GM19035 (cell line): Measurements from ENCODE around the gene SSBP3.

ENCODE experiments used
- ATAC-seq: cut with Tn5 transposase; IDR thresholded peaks from one replicate; pipeline ENCODE4 v1.9.1; 2021; ENCODE audit not compliant: unreplicated experiment

The SSBP3 gene

DNA sequence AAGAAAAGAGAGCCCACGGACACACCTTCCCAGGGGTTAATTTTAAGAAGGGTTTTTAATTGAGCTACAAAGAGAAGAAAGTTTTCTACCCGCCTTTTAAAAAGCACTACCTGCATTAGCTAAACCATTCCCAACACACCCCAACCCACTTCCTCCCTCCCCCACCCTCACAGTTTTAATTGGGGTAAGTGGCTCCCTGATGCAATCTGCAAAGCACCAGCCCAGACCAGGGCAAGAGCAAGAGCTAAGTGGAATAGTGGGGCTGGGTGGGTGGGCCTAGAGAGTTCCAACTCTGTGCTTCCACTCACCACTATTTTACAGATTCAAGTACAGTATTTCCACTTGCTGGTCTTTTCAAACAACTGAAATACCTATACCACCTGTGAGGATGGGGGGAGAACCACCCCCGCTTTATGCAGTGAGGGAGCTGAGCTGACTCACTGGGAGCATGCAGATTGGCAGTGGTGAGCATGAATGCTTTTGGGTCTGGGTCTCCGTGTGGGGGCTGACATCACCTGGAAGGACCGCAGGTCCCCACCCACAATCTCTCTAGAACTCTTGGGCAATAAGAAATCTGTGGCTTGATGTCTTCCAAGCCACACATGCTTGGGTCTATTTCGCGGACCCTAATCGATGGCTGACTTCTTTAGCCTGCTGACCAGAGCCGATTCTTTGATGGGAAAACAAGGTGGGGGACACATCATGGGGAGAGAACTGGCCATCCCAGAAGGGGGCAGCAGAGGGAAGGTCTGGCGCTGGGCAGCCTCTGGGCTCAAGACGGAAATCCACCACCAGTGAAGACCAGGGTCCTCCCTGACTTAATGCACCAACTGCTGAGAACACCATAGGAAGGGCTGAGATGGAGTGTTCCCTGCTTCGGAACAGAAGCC lies 95.5 kb downstream of the SSBP3 start:
- ATAC-seq, result no peak

DNA sequence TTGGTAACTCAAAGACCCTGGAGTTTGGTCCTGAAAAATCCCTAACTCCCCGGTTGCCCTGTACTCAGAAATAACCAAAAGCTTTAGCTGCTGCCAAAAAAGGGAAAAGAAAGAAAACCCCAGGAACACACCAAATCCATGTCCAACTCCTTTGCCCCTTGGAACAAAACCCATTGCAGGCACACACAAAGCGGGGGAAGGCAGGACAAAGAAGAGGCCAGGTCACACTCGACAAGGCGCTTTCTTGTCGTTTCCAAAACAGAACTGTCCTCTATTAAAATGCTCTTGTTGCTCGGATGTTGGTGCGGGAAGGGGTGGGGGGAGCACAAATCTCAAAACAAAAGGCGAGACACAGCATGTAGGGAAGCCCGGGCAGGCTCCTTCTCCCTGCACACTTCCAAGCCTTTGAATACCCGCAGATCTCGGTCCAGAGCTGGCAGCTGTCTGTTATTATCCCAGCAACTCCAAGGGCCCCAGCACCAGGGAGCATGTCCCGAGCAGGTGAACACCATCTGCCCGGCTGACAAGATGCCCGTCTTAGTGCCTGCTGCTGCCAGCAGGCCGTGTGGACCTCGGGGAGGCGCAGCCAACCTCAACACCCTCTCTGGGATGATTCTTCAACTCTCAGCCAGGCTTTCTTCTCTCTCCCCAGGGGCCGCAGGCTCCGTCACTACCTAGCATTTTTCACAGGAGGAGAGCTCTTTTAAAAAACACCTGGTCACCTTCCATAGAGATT lies 96.4 kb downstream of the SSBP3 start:
- no peak for ATAC-seq

DNA sequence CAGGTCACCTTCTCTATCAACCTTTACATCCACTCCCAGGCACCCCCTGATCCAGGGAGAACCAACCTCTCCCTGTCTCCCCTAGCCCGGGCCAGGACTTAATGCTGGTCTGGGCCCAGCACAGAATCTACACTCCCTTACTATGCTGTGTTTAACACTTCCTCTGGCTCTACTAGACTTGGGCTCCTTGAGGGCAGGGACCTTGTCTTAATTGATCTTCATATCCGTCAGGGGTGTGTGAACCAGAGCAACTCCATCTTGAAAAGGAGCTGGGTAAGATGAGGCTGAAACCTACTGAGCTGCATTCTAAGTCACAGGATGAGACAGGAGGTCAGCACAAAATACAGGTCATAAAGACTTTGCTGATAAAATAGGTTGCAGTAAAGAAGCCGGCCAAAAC lies 98.9 kb downstream of the SSBP3 start:
- ATAC-seq, result no peak

DNA sequence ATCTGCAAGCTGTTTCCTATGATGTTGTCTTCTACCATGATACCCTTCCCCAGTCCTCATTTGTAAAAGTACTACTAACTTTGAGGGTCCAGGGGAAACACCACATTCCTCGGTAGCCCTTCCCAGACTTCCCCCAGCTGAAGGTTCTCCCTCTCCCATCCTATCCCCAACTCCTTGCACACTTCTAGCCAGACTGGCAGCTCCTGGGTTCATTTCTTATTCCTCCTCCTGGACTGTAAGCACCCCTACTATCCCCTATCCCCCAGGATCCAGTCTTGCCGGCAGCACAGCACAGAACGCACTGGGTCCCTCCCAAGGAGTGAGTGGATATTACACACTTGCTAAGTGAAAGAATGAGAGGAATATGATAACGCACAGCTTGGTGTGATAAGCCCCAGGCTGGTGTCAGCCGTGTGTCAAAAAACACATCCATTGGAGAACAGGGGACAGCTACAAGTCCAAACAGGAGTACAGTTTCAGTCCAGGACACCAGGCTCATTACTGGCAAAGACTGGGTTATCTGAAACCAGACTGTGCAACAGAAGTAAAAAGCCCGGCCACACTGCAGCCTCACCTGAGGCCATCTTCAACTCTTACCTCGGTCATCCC lies 100.2 kb downstream of the SSBP3 start:
- no peak for ATAC-seq

DNA sequence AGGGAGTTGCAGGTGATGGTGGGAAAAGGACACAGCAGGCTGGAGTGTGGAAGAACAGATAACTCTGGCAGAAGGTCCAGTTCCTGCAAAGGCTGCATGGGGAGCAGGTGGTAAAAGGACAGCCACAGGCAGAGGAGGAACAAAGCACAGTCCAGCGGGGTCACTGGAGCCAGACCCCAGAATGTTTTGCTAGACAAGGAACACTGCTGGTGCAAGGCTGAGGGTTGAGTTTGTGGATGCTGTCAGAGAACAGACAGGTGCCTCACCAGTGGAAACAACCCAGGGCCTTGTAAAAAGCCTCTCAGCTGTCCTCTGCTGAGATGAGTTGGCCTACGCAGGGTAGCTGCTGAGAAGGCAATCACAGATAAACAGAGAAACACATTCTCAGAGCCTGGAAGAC lies 101.7 kb downstream of the SSBP3 start:
- ATAC-seq, result no peak

DNA sequence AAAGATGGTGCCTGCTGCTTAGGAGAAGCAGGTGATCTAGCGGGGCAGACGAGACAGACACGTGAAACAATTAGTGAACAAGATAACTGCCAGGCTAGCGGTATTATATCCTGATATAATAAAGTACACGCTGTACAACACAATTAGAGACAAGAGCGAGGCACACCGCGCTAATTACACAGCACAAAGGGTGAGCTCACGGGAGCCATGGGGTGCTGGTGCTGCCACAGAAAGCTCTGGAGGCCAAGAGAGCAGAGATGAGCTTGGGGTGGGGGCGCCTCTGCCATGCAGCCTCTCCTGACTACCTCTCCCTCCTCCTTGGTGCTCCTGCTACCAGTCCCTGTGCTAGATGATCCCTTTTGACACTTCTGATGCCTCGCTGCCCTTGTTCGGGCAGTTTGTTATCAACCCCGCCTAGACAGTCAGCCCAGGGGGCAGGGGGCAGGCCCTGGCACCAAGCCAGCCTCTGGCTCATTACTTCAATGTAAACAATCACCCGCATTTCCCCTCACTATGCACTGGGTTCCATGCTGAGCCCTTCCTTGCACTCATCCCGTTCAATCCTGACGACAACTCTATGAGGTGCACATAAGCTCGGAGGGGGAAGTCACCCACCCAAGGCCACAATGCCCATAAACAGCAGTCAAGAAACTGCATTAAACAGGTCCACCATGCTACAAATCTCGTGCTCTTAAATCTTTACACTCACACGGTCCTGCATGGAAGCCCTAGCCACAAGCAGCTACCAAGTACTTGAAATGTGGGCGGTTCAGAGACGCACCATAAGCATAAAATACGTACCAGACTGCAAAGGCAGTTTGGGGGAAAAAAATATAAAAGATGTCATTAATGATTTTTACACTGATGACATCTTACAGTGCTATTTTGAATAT lies 103.0 kb downstream of the SSBP3 start:
- ATAC-seq, result no peak

DNA sequence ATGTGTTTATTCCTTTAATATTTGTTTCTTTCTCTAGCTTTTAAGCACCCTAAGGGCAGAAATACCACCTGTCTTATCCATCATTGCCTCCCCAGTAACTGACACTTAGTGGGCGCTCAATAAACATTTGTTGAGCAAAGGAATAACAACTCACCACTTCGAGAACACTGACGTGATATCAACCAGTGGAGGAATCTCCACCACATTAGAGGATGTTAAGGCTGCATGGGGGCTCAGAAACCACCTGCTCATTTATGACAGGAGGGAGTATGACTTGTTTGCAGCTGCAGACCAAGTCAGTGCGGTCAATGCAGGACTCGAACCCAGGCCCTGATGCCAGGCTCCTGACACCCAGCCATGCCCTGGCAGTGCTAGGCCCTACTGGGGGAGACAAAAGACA lies 103.6 kb downstream of the SSBP3 start:
- no peak for ATAC-seq

DNA sequence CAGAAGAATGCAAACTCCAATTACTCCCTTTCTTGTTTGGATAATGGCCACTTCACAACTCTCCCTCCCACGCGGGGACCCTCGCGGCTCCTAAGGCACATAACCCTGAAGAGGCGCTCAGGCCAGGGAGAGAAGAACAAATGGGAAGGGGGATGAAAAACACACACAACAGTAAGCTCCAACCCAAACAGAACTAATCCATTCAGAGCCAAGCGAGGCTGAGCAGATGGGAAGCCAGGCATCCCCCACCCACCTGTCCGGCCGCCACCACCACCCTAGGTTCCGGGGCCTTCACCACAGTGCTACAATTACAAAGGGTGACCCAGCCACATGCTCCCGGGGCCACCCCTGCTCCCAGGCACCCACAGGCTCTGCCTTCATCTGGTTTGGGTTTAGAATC lies 104.7 kb downstream of the SSBP3 start:
- no peak for ATAC-seq

DNA sequence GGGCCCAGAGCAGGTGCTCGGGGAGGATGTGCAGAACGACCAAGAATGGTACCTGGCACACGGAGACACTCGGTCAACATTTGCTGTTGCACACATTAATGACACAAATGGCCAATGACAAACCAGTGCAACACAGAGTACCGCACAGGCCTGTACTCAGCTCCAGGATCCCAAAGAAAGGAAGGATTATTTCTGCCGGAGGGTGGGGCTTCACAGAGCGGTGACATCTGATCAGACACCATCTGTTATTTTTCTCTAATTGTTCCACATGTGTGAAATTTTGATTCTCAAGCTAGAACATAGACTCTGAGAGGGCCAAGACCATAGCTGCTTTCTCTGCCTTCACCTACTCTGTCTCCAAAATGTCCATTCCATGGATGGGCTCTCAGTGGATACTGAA lies 105.8 kb downstream of the SSBP3 start:
- no peak for ATAC-seq

DNA sequence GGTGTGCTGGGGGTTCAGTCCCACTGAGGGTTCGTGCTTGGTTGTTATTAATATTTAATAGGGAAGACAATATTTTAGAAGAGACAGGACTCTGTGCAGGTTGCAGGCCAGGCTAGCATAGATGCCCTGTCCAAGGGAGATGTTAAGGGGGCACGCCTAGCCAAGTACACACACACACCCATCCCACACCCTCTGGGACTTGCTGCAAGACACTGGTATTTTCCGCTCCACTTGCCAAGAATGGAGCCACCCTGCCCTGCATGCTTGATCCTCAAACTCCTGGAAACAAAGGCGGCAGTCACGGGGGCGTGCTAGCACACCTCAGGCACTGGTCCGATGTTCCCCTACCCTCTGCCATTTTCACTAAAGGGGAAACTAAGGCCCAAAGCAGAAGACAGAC lies 107.2 kb downstream of the SSBP3 start:
- no peak for ATAC-seq

DNA sequence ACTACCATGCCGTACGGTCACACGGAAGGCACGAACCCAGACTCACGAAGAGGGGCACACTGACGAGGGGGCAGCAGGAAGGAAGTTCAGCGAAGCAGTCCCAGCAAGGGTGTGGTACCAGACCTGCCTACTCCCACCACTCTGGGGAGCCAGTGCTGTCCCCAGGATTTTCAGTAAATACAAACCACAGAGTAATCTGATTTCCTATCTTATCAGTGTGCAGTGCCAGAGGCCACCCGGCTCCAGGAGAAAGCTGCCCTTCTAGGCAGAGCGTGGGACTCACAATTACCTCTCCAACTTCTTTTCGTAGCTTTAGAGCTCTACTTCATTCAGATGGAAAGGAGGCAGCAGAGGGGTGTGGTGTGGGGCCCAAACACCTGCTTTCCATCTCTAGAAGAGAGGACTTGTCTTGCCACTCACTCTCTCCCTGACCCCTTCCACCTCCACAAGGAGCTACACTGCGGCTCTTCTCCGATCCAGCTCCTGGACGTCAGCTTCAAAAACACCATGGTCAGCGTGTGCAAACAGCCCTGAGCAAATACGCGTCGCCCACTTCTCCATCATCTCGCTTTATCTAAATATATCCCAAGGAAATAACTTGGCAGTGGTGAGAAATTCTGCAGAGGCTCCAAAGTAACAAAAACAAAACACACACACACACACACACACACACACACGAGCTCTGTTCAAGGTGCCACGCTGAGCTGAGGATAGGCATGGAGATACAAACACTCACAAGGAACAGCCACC lies 107.7 kb downstream of the SSBP3 start:
- no peak for ATAC-seq

DNA sequence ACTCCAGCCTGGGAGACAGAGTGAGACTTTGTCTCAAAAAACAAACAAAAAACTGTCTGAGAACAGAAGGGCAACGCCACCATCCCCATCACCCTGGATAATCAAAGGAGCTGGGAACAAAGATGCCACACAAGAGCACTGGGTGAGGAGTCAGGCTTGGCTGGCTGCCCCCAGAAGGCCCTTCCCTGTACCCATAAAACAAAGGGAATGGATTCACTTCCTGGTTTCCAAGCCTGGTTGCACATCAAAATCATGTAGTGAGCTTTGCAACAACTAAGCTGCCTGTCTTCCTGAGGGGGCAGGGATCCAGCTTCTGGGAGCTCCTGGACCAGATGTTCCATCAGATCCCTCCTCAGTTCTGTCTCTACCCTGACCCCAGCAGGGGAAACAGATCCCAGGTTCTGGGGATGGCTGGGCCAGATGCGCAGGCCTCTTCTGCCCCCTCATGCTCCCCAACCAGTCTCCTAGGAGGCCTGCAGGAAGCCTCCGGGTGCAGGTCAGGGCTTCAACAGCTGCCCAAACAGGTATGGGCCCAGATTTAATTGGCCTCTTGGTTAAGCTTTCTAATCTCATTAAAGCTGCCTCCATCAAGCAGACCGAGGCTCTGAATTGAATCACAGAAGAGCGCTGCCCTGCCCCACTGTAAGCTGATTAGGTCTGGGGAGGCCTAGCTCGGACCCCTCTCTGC lies 108.5 kb downstream of the SSBP3 start:
- ATAC-seq, result no peak

DNA sequence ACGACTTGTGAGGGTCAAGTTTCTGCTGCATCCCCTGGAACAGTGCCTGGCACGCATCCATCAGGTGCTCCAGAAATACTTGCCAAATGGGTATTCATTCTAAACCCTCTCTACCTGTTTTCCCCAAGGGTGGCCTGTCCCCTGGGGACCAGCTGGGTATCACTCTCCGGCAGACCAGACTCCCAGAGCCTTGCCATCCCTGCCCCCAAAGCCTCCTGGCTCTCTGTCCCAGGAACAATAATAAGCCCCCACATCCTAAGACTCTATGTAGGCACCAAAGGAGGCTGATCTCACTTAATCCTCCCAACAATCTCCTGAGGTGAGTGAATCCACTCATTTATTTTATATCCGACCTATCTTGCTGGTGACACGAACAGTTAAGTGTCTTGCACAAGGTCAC lies 109.5 kb downstream of the SSBP3 start:
- ATAC-seq, result no peak

DNA sequence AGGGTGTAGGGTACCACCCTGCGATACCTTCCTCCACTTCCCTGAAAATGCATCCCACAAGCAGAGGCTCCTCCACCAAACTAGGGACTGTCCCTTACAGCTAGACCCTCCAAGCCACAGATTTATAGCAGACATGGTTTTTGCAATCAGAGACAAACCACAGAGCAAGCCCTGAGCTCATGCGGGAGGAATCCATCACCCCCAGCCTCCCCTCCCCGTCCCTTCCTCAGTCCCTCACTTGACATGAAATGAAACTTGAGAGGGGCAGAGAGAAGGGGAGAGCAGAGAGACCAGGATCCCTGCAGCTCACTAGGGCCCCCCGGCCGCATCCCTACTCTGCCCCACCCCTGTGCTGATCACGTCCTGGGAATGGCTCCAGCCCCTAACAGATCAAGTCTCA lies 111.3 kb downstream of the SSBP3 start:
- ATAC-seq, result no peak

DNA sequence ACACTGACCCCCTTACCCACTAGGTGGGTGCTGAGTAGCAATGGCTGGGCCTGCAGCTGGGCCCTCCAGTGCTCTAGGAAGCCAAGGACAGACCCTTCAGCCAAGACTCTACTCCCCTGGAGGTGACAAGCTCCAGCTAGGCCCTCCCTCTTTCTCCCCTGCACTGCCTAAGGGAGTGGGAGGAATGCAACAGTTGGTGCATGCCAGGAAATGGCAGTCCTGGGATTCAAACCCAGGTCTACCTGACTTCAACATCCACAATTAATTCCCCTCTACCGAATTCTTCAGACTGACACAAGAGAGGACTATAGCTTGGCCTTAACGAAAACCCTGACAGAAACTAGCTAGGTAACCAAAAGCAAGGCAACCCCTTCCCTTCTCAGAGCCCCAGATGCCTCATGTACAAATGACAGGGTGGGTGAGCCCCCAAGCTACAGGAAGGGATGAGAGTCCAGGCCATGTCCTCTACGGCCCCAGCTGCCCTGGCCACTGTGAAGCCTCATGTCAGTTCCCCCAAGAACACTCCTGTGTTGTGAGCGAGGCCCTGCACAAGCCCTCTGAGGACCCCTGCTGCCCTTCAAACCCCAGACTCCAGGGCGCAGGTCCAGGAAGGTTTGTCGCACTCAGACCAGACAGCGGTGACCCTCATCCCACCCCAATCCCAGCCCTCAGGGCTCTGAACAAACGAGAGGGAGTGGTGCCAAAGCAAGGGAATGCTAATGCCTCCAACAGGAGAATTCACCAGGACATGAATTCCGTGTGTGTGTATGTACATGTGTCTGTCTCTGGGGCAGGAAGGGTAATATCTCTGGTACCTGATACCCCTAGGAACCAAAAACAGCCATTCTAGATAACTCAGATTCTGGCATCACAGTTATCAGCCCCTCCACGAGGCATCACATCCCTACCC lies 113.9 kb downstream of the SSBP3 start:
- no peak for ATAC-seq

DNA sequence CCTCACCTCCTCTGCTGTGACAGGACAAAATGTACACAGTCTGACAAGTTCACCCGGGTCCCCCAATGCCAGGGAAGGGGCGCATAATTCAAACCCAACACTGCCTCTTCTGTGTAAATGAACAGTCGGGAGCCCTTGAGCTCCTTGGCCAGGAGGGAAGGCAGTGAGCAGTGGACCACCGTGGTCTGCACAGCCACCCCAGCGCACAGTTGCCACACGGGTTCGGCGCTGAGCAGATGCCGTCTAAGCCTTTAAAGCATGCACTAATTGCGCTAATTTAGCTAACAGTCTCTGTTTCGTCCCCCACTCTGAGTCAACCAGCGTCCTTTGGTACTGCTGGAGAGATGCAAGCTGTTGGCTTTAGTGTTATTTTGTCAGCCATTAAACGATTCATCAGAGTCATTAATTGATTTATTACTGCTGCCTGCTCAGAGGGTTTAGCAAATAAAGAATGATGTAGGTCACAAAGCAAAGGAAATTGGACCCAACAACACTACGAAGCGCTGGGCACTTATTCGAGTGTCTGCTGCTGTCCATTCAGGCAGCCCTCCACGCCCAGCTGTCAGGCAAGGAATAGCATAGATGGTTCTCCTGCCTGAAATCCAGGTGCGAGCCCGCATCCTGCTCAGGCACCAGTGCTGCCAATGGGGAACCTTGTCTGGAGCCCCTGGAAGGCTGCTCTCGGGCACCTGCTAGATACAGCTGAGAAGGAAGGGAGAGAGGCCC lies 114.8 kb downstream of the SSBP3 start:
- ATAC-seq, result no peak

DNA sequence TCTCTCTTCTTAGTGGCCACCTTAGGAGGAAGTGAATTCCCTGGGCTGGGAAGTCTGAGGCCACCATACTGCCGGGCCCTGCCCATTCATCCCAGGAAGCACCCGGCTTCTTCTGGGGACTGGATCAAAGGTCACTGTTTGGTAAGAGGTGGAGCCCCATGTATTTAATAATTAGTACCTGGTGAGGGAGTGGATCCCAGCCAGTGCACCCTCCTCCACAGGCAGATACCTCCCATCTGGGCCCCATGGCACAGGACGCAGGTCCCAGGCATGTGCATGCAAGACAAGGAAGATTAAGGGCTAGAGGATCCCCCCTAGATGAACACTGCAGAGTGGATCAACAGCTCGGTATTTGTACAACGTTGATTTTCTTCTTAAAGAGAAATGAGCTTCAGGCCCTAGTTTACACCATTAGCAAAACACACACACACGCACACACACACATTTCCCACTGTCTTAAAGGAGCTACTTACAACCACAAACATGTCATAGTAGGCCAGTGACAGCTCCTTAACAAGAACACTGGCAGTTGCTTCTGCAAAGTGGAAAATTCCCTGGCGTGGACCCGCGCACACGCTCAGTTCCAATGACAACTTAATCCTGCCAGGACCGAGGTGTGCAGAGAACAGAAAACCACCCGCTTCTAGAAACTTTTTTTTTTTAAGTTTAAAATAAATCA lies 115.5 kb downstream of the SSBP3 start:
- no peak for ATAC-seq
